A549 (cell line): ENCODE measurements around the gene SDF2L1. TPM values are rescaled to one million over a fixed set of nuclear protein-coding genes. Genes with fewer than 3 reads are reported as not detected.

Experiments
- ATAC-seq, 2 experiments: fragments of 200-7000 bp in 1 of 2; fragments of >200 bp in 1 of 2; cut with Nextera tagmentation in 1 of 2; cut with Tn5 transposase in 1 of 2; 3 replicates each; pipeline versions ENCODE4 v1.8.0 to v1.9.1; 2018 to 2020; ENCODE audit warnings: mild to moderate bottlenecking in 1 of 2, moderate library complexity in 1 of 2
- CTCF ChIA-PET: fragments of 300-600 bp; sonication (Branson Sonifier 250); formaldehyde crosslinking; extraction: SDS; loops from one replicate; lab custom pipeline; 2021; ENCODE audit warnings: antibody characterized with exemption, inconsistent platforms; lab: Yijun Ruan, JAX
- POLR2A ChIA-PET: fragments of 350-600 bp; formaldehyde crosslinking; extraction: SDS; loops from one replicate; lab custom pipeline; 2021; ENCODE audit warnings: antibody characterized with exemption, inconsistent platforms; lab: Yijun Ruan, JAX
- DNase-seq, 2 experiments: peaks; one replicate each; pipeline versions ENCODE4 v3.0.0 to v3.0.0-alpha.2; 2011 to 2016; ENCODE audit warnings: low read depth in 1 of 2, low spot score in 1 of 2
- FAIRE-seq: peaks from 2 replicates; lab custom pipeline; 2011; peaks lifted over from hg19 to GRCh38; lab: Jason Lieb, UNC
- H3K27ac ChIP-seq, 2 experiments: fragments of >200 bp; sonication (Bioruptor Twin); formaldehyde crosslinking; 3 replicates each; pipeline ENCODE4 v1.5.1; 2016 to 2017
- H3K4me1 ChIP-seq: fragments of >200 bp; sonication (Bioruptor Twin); formaldehyde crosslinking; 3 replicates; pipeline ENCODE4 v1.6.1; 2016
- H3K4me2 ChIP-seq: fragments of >200 bp; sonication (Bioruptor Twin); formaldehyde crosslinking; 3 replicates; pipeline ENCODE4 v1.6.1; 2016
- H3K4me3 ChIP-seq: fragments of >200 bp; sonication (Bioruptor Twin); formaldehyde crosslinking; 3 replicates; pipeline ENCODE4 v1.5.1; 2016
- H3K9me3 ChIP-seq: fragments of >200 bp; sonication (Bioruptor Twin); formaldehyde crosslinking; 3 replicates; pipeline ENCODE4 v1.6.1; 2016
- ATOH8 ChIP-seq: fragments of 250-450 bp; sonication (Bioruptor Pico); IDR thresholded peaks from 2 replicates; pipeline ENCODE4 v1.5.0; 2020; ENCODE audit warnings: low read depth, mild to moderate bottlenecking, moderate library complexity
- CTCF ChIP-seq: fragments of >200 bp; sonication (Bioruptor Twin); formaldehyde crosslinking; IDR thresholded peaks from 3 replicates; pipeline ENCODE4 v1.5.1; 2016
- ELK1 ChIP-seq: fragments of 150-350 bp; IDR thresholded peaks from 2 replicates; pipeline ENCODE4 v1.6.1; 2014; ENCODE audit warnings: low read depth, mild to moderate bottlenecking, low read length
- EP300 ChIP-seq, 2 experiments: fragments of >200 bp; sonication (Bioruptor Twin); formaldehyde crosslinking; IDR thresholded peaks; 2 replicates in 1 of 2; 3 replicates in 1 of 2; pipeline ENCODE4 v1.6.1; 2016 to 2017
- ESRRA ChIP-seq: fragments of 150-350 bp; IDR thresholded peaks from 2 replicates; pipeline ENCODE4 v1.6.1; 2014; ENCODE audit warnings: mild to moderate bottlenecking, low read length, borderline replicate concordance
- FOSB ChIP-seq: fragments of 250-450 bp; sonication (Bioruptor Pico); IDR thresholded peaks from 2 replicates; pipeline ENCODE4 v1.5.0; 2020; ENCODE audit warnings: mild to moderate bottlenecking, moderate library complexity
- GATA3 ChIP-seq: IDR thresholded peaks from 2 replicates; pipeline ENCODE4 v1.6.1; 2012; ENCODE audit warnings: borderline replicate concordance
- HDAC2 ChIP-seq: fragments of 200-600 bp; sonication (generic); IDR thresholded peaks from 2 replicates; pipeline ENCODE4 v1.6.1; 2016
- HEYL ChIP-seq: fragments of 250-450 bp; sonication (Bioruptor Pico); IDR thresholded peaks from 2 replicates; pipeline ENCODE4 v1.8.0; 2021; ENCODE audit warnings: mild to moderate bottlenecking, moderate library complexity
- HMGXB4 ChIP-seq: fragments of 250-450 bp; sonication (Bioruptor Pico); IDR thresholded peaks from 2 replicates; pipeline ENCODE4 v1.5.0; 2021; ENCODE audit warnings: mild to moderate bottlenecking, moderate library complexity, borderline replicate concordance
- JUN ChIP-seq, 2 experiments: fragments of >200 bp; sonication (Bioruptor Twin); formaldehyde crosslinking; IDR thresholded peaks; 2 replicates in 1 of 2; 3 replicates in 1 of 2; pipeline ENCODE4 v1.6.1; 2016 to 2017
- MYC ChIP-seq: IDR thresholded peaks from 2 replicates; pipeline ENCODE4 v1.6.1; 2012; ENCODE audit warnings: mild to moderate bottlenecking, inconsistent platforms, low read length, improper control_type of control experiment, borderline replicate concordance
- NPAS2 ChIP-seq: fragments of 250-450 bp; sonication (Bioruptor Pico); IDR thresholded peaks from 2 replicates; pipeline ENCODE4 v1.8.0; 2022; ENCODE audit warnings: mild to moderate bottlenecking, moderate library complexity, borderline replicate concordance
- NR3C1 ChIP-seq: fragments of >200 bp; sonication (Bioruptor Twin); formaldehyde crosslinking; IDR thresholded peaks from 3 replicates; pipeline ENCODE4 v1.6.1; 2017
- RAD21 ChIP-seq, 2 experiments: fragments of >200 bp in 1 of 2; sonication (Bioruptor Twin) in 1 of 2; formaldehyde crosslinking in 1 of 2; IDR thresholded peaks in 1 of 2; conservative IDR thresholded peaks in 1 of 2; 2 replicates in 1 of 2; 3 replicates in 1 of 2; pipeline ENCODE4 v1.6.1; 2012 to 2018; ENCODE audit warnings: inconsistent platforms in 1 of 2
- RARB ChIP-seq: fragments of 250-450 bp; sonication (Bioruptor Pico); IDR thresholded peaks from 2 replicates; pipeline ENCODE4 v1.8.0; 2021; ENCODE audit warnings: mild to moderate bottlenecking, moderate library complexity
- RNF2 ChIP-seq: fragments of 200-600 bp; sonication (generic); IDR thresholded peaks from 2 replicates; pipeline ENCODE4 v1.6.1; 2016; ENCODE audit warnings: low read depth, mild to moderate bottlenecking, antibody characterized with exemption, moderate library complexity, borderline replicate concordance
- TP53 ChIP-seq: fragments of 250-450 bp; sonication (Bioruptor Pico); IDR thresholded peaks from 2 replicates; pipeline ENCODE4 v1.5.0; 2021; ENCODE audit warnings: mild to moderate bottlenecking, moderate library complexity
- ZC3H11A ChIP-seq: fragments of 450-650 bp; IDR thresholded peaks from 2 replicates; pipeline ENCODE4 v1.6.1; 2014; ENCODE audit warnings: antibody characterized with exemption, mild to moderate bottlenecking
- ZNF302 ChIP-seq: fragments of 250-450 bp; sonication (Bioruptor Pico); IDR thresholded peaks from 2 replicates; pipeline ENCODE4 v1.9.0; 2021; ENCODE audit warnings: inconsistent platforms, mild to moderate bottlenecking, moderate library complexity
- ZSCAN20 ChIP-seq: fragments of 250-450 bp; sonication (Bioruptor Pico); IDR thresholded peaks from 2 replicates; pipeline ENCODE4 v1.8.0; 2022; ENCODE audit warnings: mild to moderate bottlenecking, moderate library complexity
- WGBS: methylation state at CpG from one replicate; pipeline ENCODE4 v1.1.6; 2017; ENCODE audit errors: missing lambda C conversion rate; 5-methylcytosine and 5-hydroxymethylcytosine counted together
- polyA plus RNA-seq, 4 experiments: library from polyadenylated mRNA; depleted of rRNA in 3 of 4; stranded (reverse); fragments of >200 nt; fragmentation: RNase III in 1 of 4; extraction: RNeasy Plus Mini Kit Qiagen cat#74134 plus additional on column Dnase treatment in 1 of 4; gene quantifications; 2 replicates in 3 of 4; 3 replicates in 1 of 4; pipeline ENCODE4 v1.2.3, GENCODE V29; 2011 to 2017

SDF2L1 gene
- polyA plus RNA-seq, 2 of the 4 experiments (the other 2 are of a cell fraction), result 13.7 to 41.9 TPM

- TF ChIP-seq CTCF, result peak; percentile 54
- no peak for TF ChIP-seq NR3C1
- no peak for TF ChIP-seq ESRRA
- TF ChIP-seq RNF2, result no peak
- no peak for TF ChIP-seq RARB
- no peak for TF ChIP-seq HEYL (CRISPR knock-in tag)
Observed at GRCh38 chr22:21629255-21630149, 12.6 kb upstream of the SDF2L1 start, which contains the start of gene YDJC (continued).

GRCh38 chr22:21631025-21631424 lies 11.1 kb upstream of the SDF2L1 start:
- ChIA-PET CTCF (interaction anchor here (2.8 to 9.7 kb wide), 3 partner anchors 10 to 16 kb away, joined by 13 to 133 read pairs (median 35); partner anchors contain the start of gene SDF2L1), POLR2A (interaction anchor here (1.7 kb wide), 1 partner anchor 12 kb away, joined by 7 read pairs; the partner anchor contains the start of gene SDF2L1)

More at GRCh38 chr22:21631025-21631424, 11.1 kb upstream of the SDF2L1 start:
- no peaks in the 10 kb centered on the region for H3K9me3 ChIP-seq
- H3K4me3 ChIP-seq, result no peak overlapping the region
- FAIRE-seq (no peak), ATAC-seq (no peak), DNase-seq (no peak)
- H3K4me2 ChIP-seq, result no peak overlapping the region
- TF ChIP-seq EP300 (IDR thresholded peaks at IDR 0.05), result no peak
- no peak for TF ChIP-seq ZC3H11A
- no peak for TF ChIP-seq NPAS2
- TF ChIP-seq FOSB (CRISPR knock-in tag), result no peak
- no peak for TF ChIP-seq ATOH8
- TF ChIP-seq ELK1, result no peak
- no peak for TF ChIP-seq ZNF302
- TF ChIP-seq ZSCAN20 (CRISPR knock-in tag), result no peak
- TF ChIP-seq TP53, result no peak
- TF ChIP-seq GATA3, result no peak
- TF ChIP-seq HDAC2, result no peak
- TF ChIP-seq MYC, result no peak
- TF ChIP-seq JUN (IDR thresholded peaks at IDR 0.05), result no peak
- TF ChIP-seq HMGXB4 (CRISPR knock-in tag), result no peak
- TF ChIP-seq RAD21 (conservative IDR thresholded peaks at IDR 0.05 in 1 of 2, IDR thresholded peaks at IDR 0.05 in 1 of 2), result no peak
- H3K27ac ChIP-seq, result no peak overlapping the region
- peaks cover 9% of the 10 kb centered on the region; the same call in 1 of the 3 replicates for H3K4me1 ChIP-seq
- WGBS, result 81% methylated on average over 3 of the region's 4 CpGs
